PC-3 (cell line): ENCODE data around the gene ELP5.

Experiments used
- EZH2 ChIP-seq: fragments of 300-600 bp; sonication (generic); IDR thresholded peaks from one replicate; pipeline ENCODE4 v1.6.1; 2017; ENCODE audit warnings: antibody characterized with exemption, mild to moderate bottlenecking, low read length; ENCODE audit not compliant: unreplicated experiment
- EZH2phosphoT487 ChIP-seq: fragments of 300-600 bp; sonication (generic); IDR thresholded peaks from 2 replicates; pipeline ENCODE4 v1.6.1; 2018; ENCODE audit warnings: mild to moderate bottlenecking, antibody characterized with exemption, low read length, borderline replicate concordance
- TF ChIP-seq, protein P1 (sequence below): fragments of 300-600 bp; sonication (generic); conservative IDR thresholded peaks from 2 replicates; pipeline ENCODE4 v1.5.1; 2017; ENCODE audit warnings: antibody characterized with exemption, low read depth, mild to moderate bottlenecking, low read length

- TF ChIP-seq, protein P1, sequence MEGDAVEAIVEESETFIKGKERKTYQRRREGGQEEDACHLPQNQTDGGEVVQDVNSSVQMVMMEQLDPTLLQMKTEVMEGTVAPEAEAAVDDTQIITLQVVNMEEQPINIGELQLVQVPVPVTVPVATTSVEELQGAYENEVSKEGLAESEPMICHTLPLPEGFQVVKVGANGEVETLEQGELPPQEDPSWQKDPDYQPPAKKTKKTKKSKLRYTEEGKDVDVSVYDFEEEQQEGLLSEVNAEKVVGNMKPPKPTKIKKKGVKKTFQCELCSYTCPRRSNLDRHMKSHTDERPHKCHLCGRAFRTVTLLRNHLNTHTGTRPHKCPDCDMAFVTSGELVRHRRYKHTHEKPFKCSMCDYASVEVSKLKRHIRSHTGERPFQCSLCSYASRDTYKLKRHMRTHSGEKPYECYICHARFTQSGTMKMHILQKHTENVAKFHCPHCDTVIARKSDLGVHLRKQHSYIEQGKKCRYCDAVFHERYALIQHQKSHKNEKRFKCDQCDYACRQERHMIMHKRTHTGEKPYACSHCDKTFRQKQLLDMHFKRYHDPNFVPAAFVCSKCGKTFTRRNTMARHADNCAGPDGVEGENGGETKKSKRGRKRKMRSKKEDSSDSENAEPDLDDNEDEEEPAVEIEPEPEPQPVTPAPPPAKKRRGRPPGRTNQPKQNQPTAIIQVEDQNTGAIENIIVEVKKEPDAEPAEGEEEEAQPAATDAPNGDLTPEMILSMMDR, result no peak
- TF ChIP-seq EZH2 (no peak), EZH2phosphoT487 (no peak)
Observed at GRCh38 chr17:7253082-7253481, 1.1 kb downstream of the ELP5 start.
